Testis (tissue), 3 donors: Measurements from ENCODE around the gene KAT7. TPM values are rescaled to one million over a fixed set of nuclear protein-coding genes. Genes with fewer than 3 reads are reported as not detected.

Experiments used
- DNase-seq: peaks from one replicate; pipeline ENCODE4 v3.0.0-alpha.2; 2019
- H3K27ac ChIP-seq, 2 donors: fragments of 200-600 bp; sonication (generic); one replicate each; pipeline ENCODE4 v1.5.1; 2019
- H3K27me3 ChIP-seq: fragments of 200-600 bp; sonication (generic); one replicate; pipeline ENCODE4 v1.5.1; 2019
- H3K36me3 ChIP-seq: fragments of 200-600 bp; sonication (generic); one replicate; pipeline ENCODE4 v1.5.1; 2017; ENCODE audit warnings: low read depth; ENCODE audit errors: missing control alignments
- H3K4me1 ChIP-seq: fragments of 200-600 bp; sonication (generic); one replicate; pipeline ENCODE4 v1.5.1; 2019
- H3K4me3 ChIP-seq, 2 donors: fragments of 200-600 bp; sonication (generic); one replicate each; pipeline ENCODE4 v1.5.1; 2017 to 2019
- H3K9me3 ChIP-seq: fragments of 200-600 bp; sonication (generic); one replicate; pipeline ENCODE4 v1.5.1; 2017
- CTCF ChIP-seq, 3 experiments: fragments of 450-650 bp in 2 of 3; fragments of 200-600 bp in 1 of 3; sonication (generic) in 1 of 3; IDR thresholded peaks; one replicate each; pipeline ENCODE4 v1.5.1; 2016 to 2019; ENCODE audit warnings: antibody characterized with exemption in 3 of 3, mild to moderate bottlenecking in 2 of 3, moderate library complexity in 1 of 3
- POLR2A ChIP-seq: fragments of 450-650 bp; IDR thresholded peaks from one replicate; pipeline ENCODE4 v1.6.1; 2017; ENCODE audit warnings: antibody characterized with exemption, mild to moderate bottlenecking, moderate library complexity
- WGBS, 2 donors: methylation state at CpG; one replicate each; pipeline ENCODE4 v1.1.5; 2018; 5-methylcytosine and 5-hydroxymethylcytosine counted together
- intact Hi-C: fragments of 100-400 bp; cut with DNase I; formaldehyde crosslinking; loops from one replicate; pipeline ENCODE4 v1.15.1; 2023; ENCODE audit warnings: low total_unique reads
- polyA plus RNA-seq: library from polyadenylated mRNA; stranded (reverse); fragments of 350-450 nt; fragmentation: Illumina TruSeq; extraction: RNeasy Lipid Tissue Mini Kit (QIAGEN cat#74804); gene quantifications from one replicate; pipeline ENCODE4 v1.2.3, GENCODE V29; 2014; ENCODE audit warnings: low read depth, low replicate concordance; ENCODE audit not compliant: insufficient read depth
- total RNA-seq, 2 donors: library from RNA; depleted of rRNA; stranded (reverse); fragments of >200 nt; gene quantifications; one replicate each; pipeline ENCODE4 v1.2.3, GENCODE V29; 2016

The KAT7 gene
- total and polyA plus RNA-seq, 3 donors from 2014 or later: 122 to 181 (median 123) TPM

- Histone ChIP-seq H3K4me1 (no peaks in the 10 kb centered on the region), H3K27me3 (no peaks in the 10 kb centered on the region), H3K4me3 (no peak overlapping the region), H3K27ac (no peak overlapping the region), H3K36me3 (no peaks in the 10 kb centered on the region), H3K9me3 (no peaks in the 10 kb centered on the region)
- TF ChIP-seq CTCF (IDR thresholded peaks at IDR 0.05) (no peak), POLR2A (no peak)
- intact Hi-C loops: no loop called here
- no peak for DNase-seq
- 78 to 88% methylated on average over 2 of the region's 2 CpGs for WGBS, 2 donors
Observed at GRCh38 chr17:49829026-49829425, 40.5 kb downstream of the KAT7 start.

GRCh38 chr17:49830605-49831004 is 42.1 kb downstream of the KAT7 start:
- intact Hi-C loops: no loop called here
- no peak for DNase-seq
- H3K4me3 ChIP-seq: no peak overlapping the region
- 45 to 73% methylated on average over 1 of the region's 1 CpG for WGBS, 2 donors
- no peaks in the 10 kb centered on the region for H3K27me3 ChIP-seq
- no peak overlapping the region for H3K27ac ChIP-seq
- no peaks in the 10 kb centered on the region for H3K4me1 ChIP-seq
- TF ChIP-seq CTCF (IDR thresholded peaks at IDR 0.05) (no peak), POLR2A (no peak)
- no peaks in the 10 kb centered on the region for H3K9me3 ChIP-seq
- no peaks in the 10 kb centered on the region for H3K36me3 ChIP-seq

GRCh38 chr17:49832840-49833599 is 44.5 kb downstream of the KAT7 start:
- H3K27me3 ChIP-seq: no peaks in the 10 kb centered on the region
- H3K27ac ChIP-seq: no peak overlapping the region
- TF ChIP-seq POLR2A (no peak), CTCF (IDR thresholded peaks at IDR 0.05) (no peak)
- H3K4me1 ChIP-seq: peaks cover 11% of the 10 kb centered on the region
- no peak for DNase-seq
- WGBS, 2 donors: 76 to 83% methylated on average over 7 of the region's 7 CpGs
- H3K4me3 ChIP-seq: no peak overlapping the region
- intact Hi-C loops: no loop called here
- no peaks in the 10 kb centered on the region for H3K36me3 ChIP-seq
- no peaks in the 10 kb centered on the region for H3K9me3 ChIP-seq

GRCh38 chr17:49834118-49834743 is 45.8 kb downstream of the KAT7 start:
- H3K27me3 ChIP-seq: no peaks in the 10 kb centered on the region
- no peaks in the 10 kb centered on the region for H3K9me3 ChIP-seq
- H3K27ac ChIP-seq: no peak overlapping the region
- H3K36me3 ChIP-seq: no peaks in the 10 kb centered on the region
- intact Hi-C loops: no loop called here
- no peak overlapping the region for H3K4me3 ChIP-seq
- 92 to 96% methylated on average over 16 to 19 of the region's 19 CpGs for WGBS, 2 donors
- no peak for DNase-seq
- TF ChIP-seq CTCF (IDR thresholded peaks at IDR 0.05) (no peak), POLR2A (no peak)
- H3K4me1 ChIP-seq: peaks cover 11% of the 10 kb centered on the region
